Breast epithelium (tissue), 3 donors: ENCODE measurements around the gene REPS1.

Source experiments
- POLR2A ChIP-seq: fragments of 450-650 bp; IDR thresholded peaks from one replicate; pipeline ENCODE4 v1.6.1; 2016; ENCODE audit warnings: antibody characterized with exemption, mild to moderate bottlenecking, moderate library complexity
- TF ChIP-seq, protein P1 (sequence below), 3 donors: fragments of 450-650 bp; IDR thresholded peaks; one replicate each; pipeline ENCODE4 v1.5.1; 2016 to 2017; ENCODE audit warnings: antibody characterized with exemption in 3 of 3, mild to moderate bottlenecking in 3 of 3, moderate library complexity in 3 of 3

DNA sequence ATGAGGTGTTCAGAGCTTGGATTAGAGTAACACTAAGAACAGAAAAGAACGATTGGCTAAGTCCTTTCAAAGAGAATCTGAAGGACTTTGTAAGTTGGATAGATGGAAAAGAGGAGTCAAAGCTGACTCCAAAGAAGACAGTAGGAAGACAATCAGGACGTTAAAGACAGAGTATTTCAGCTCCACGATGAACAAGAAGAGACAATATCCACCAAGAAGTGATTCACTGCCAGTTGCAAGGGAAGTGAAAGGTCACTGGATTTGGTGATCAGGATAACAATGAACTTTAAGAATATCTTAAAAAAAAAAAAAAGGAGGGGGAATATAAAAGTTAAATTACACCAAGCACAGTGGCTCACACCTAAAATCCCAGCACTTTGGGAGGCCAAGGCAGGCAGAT is 17.9 kb downstream of the REPS1 start:
- TF ChIP-seq, protein P1, sequence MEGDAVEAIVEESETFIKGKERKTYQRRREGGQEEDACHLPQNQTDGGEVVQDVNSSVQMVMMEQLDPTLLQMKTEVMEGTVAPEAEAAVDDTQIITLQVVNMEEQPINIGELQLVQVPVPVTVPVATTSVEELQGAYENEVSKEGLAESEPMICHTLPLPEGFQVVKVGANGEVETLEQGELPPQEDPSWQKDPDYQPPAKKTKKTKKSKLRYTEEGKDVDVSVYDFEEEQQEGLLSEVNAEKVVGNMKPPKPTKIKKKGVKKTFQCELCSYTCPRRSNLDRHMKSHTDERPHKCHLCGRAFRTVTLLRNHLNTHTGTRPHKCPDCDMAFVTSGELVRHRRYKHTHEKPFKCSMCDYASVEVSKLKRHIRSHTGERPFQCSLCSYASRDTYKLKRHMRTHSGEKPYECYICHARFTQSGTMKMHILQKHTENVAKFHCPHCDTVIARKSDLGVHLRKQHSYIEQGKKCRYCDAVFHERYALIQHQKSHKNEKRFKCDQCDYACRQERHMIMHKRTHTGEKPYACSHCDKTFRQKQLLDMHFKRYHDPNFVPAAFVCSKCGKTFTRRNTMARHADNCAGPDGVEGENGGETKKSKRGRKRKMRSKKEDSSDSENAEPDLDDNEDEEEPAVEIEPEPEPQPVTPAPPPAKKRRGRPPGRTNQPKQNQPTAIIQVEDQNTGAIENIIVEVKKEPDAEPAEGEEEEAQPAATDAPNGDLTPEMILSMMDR (IDR thresholded peaks at IDR 0.05): no peak
- no peak for TF ChIP-seq POLR2A
